Nephron (organoid): ENCODE data around the gene NFATC2.

Experiments used
- H3K27ac Mint-ChIP-seq, 3 experiments: 2 replicates each; pipeline ENCODE4 v1.8.0; 2020; ENCODE audit warnings: mixed read lengths in 3 of 3, mild to moderate bottlenecking in 2 of 3, moderate library complexity in 1 of 3
- H3K27me3 Mint-ChIP-seq: 2 replicates; pipeline ENCODE4 v1.8.0; 2021; ENCODE audit warnings: low read depth, mild to moderate bottlenecking, moderate library complexity, mixed read lengths
- H3K36me3 Mint-ChIP-seq: 2 replicates; pipeline ENCODE4 v1.8.0; 2020; ENCODE audit warnings: low read depth, mixed read lengths
- H3K4me1 Mint-ChIP-seq: 2 replicates; pipeline ENCODE4 v1.8.0; 2020; ENCODE audit warnings: mixed read lengths
- H3K4me3 Mint-ChIP-seq, 3 experiments: 2 replicates each; pipeline ENCODE4 v1.8.0; 2020; ENCODE audit warnings: mild to moderate bottlenecking in 3 of 3, mixed read lengths in 3 of 3, moderate library complexity in 2 of 3
- H3K9me3 Mint-ChIP-seq: 2 replicates; pipeline ENCODE4 v1.8.0; 2020; ENCODE audit warnings: mixed read lengths
- TF ChIP-seq, protein P1 (sequence below), 3 experiments: fragments of 200-600 bp; sonication (generic); IDR thresholded peaks; one replicate each; pipeline ENCODE4 v1.5.0; 2021; ENCODE audit warnings: antibody characterized with exemption in 3 of 3; ENCODE audit not compliant: unreplicated experiment in 3 of 3

NFATC2 gene

DNA sequence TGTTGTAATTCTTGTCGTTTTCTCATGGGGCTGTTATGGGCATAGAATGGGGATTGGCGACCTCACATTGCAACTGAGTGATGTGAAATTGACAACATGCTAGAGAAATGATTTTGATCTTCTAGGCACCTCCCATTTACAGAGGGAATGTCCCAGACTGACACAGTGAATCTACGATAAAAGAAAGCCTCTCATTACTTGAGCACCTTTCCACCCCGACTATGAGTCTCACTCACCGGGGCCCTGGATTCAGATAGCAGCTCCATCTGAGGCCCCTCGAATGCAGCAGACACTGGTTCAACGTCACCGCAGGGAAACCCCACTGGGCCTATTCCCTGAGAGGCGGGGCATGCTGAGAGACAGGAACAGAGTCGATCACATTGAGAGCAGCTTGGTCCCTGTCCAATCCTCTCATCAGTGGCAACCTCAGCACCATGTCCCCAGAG, 49.1 kb downstream of the NFATC2 start:
- peaks cover 33% of the 10 kb centered on the region for H3K27me3 Mint-ChIP-seq
- TF ChIP-seq, protein P1, sequence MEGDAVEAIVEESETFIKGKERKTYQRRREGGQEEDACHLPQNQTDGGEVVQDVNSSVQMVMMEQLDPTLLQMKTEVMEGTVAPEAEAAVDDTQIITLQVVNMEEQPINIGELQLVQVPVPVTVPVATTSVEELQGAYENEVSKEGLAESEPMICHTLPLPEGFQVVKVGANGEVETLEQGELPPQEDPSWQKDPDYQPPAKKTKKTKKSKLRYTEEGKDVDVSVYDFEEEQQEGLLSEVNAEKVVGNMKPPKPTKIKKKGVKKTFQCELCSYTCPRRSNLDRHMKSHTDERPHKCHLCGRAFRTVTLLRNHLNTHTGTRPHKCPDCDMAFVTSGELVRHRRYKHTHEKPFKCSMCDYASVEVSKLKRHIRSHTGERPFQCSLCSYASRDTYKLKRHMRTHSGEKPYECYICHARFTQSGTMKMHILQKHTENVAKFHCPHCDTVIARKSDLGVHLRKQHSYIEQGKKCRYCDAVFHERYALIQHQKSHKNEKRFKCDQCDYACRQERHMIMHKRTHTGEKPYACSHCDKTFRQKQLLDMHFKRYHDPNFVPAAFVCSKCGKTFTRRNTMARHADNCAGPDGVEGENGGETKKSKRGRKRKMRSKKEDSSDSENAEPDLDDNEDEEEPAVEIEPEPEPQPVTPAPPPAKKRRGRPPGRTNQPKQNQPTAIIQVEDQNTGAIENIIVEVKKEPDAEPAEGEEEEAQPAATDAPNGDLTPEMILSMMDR (IDR thresholded peaks at IDR 0.05; ENCODE audit: unreplicated experiment in 3 of 3) = no peak
- H3K4me3 Mint-ChIP-seq = no peak overlapping the region
- peak overlapping the region in 1 of 3 experiments; percentile 83 for H3K27ac Mint-ChIP-seq
- H3K9me3 Mint-ChIP-seq = no peaks in the 10 kb centered on the region
- peaks cover 56% of the 10 kb centered on the region for H3K4me1 Mint-ChIP-seq
- no peaks in the 10 kb centered on the region for H3K36me3 Mint-ChIP-seq

DNA sequence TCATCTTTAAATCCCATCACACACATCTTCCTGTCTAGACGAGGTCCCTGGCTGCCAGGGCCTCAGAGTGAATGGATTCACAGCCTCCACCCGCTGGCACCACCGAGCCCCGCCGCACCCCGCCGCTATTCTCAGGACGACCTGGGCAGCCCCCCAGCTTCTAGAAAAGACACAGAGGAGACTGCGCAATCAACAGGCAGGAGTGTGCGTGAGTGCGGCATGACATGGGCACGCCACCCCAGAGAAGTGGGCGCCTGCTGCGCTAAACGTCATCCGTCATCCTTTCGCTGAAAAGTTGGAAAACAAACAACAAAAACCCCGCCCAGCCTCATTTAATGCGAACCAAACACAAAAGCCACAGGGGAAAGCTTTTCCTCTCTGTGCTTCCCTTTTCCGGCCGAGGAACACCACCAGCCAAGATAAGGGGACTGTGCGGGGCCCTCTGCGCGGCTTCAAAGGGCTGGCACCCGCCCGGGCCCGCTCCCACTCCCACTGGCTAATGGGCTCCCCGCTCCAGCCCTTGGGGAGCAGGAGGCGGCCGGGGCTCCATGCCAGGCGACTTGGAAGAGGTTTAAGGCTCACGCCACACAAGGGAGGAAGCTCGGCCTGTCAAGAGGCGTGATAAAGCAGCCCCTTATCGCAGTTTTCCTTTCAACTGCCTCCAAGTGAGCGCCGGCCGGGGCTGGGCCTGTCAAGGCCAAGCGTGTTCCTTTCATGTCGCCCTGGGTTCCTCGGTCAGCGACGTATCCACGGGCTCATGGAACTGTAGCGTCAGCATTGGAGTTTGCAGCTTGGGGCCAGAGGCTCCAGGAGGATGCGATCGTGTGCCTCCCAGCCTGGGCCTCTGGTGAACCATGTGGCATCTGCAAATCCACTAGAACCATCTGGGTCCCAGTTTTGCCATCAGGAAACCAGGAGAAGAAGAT, 50.1 kb downstream of the NFATC2 start:
- H3K4me3 Mint-ChIP-seq = peak overlapping the region in 2 of 3 experiments; percentile 18 to 44
- H3K9me3 Mint-ChIP-seq = no peaks in the 10 kb centered on the region
- peak overlapping the region; percentile 70 to 83 (median 74) for H3K27ac Mint-ChIP-seq
- H3K27me3 Mint-ChIP-seq = peaks cover 38% of the 10 kb centered on the region
- peaks cover 57% of the 10 kb centered on the region for H3K4me1 Mint-ChIP-seq
- TF ChIP-seq, protein P1 (IDR thresholded peaks at IDR 0.05; ENCODE audit: unreplicated experiment in 3 of 3) = no peak
- H3K36me3 Mint-ChIP-seq = no peaks in the 10 kb centered on the region

DNA sequence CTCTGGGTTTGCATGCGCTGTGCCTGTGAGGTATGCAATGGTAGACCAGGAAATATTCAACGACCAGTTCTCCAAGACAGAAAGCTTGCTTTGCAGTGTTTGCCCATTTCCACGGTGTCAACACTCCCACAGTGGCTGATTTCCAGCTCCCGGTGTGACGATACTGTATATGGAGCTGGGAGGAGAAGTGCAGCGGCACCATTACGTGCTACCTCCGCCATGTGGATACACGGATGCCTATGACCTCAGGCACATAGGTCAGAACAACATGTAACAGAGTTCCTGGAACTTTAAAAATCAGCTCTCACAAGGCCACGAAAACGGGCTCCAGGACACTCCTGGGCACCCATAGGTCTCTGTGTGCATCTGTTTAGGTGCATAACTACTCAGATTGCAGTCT, 51.1 kb downstream of the NFATC2 start:
- TF ChIP-seq, protein P1 (IDR thresholded peaks at IDR 0.05; ENCODE audit: unreplicated experiment in 3 of 3) = no peak
- H3K36me3 Mint-ChIP-seq = no peaks in the 10 kb centered on the region
- H3K4me3 Mint-ChIP-seq = no peak overlapping the region
- peaks cover 38% of the 10 kb centered on the region for H3K27me3 Mint-ChIP-seq
- H3K9me3 Mint-ChIP-seq = no peaks in the 10 kb centered on the region
- H3K27ac Mint-ChIP-seq = peak overlapping the region in 2 of 3 experiments; percentile 70 to 83
- H3K4me1 Mint-ChIP-seq = peaks cover 61% of the 10 kb centered on the region

DNA sequence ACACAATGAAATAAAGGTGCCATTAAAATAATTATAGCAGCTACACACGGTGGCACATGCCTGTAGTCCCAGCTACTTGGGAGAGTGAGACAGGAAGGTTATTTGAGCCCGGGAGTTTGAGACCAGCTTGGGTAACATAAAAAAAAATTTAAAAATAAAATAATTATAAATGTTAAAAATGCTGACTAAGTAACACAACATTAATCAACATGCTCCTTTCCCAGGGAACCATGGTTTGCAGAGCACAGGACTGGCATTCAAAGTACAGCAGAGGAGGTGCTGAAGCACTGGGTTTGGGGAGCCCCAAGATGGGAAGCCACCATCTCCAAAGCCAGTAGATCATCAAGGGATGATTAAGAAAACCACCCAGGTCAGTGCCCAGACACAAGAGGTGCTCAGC, 51.9 kb downstream of the NFATC2 start:
- H3K27me3 Mint-ChIP-seq = peaks cover 38% of the 10 kb centered on the region
- TF ChIP-seq, protein P1 (IDR thresholded peaks at IDR 0.05; ENCODE audit: unreplicated experiment in 3 of 3) = no peak
- H3K27ac Mint-ChIP-seq = no peak overlapping the region
- H3K4me3 Mint-ChIP-seq = no peak overlapping the region
- H3K9me3 Mint-ChIP-seq = no peaks in the 10 kb centered on the region
- H3K4me1 Mint-ChIP-seq = peaks cover 59% of the 10 kb centered on the region
- no peaks in the 10 kb centered on the region for H3K36me3 Mint-ChIP-seq

DNA sequence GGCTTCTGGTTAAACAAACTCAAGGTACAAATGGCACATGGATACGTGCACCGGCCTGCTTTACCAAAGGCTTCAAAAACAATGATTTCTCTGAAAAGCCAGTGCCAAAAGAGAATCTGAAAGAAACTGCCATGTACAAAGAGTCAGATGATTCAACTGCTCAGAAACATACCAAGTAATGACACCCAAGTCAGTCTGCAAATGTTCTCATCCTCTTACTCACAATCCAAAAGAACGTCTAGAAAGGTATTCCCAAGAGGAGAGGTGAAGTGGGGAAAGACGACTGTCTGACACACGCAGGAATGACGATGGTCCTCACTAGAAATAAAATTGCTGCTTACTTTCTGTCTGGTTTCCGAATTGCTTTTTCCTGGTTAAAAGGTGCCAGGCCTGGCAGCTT, 52.9 kb downstream of the NFATC2 start:
- Mint-ChIP-seq H3K9me3 (no peaks in the 10 kb centered on the region), H3K27me3 (peaks cover 42% of the 10 kb centered on the region), H3K4me3 (no peak overlapping the region), H3K4me1 (peaks cover 58% of the 10 kb centered on the region), H3K36me3 (no peaks in the 10 kb centered on the region), H3K27ac (no peak overlapping the region)
- TF ChIP-seq, protein P1 (IDR thresholded peaks at IDR 0.05; ENCODE audit: unreplicated experiment in 3 of 3) = no peak
